PC-9 (cell line): ENCODE results near the gene NCBP1. TPM values are rescaled to one million over a fixed set of nuclear protein-coding genes. Genes with fewer than 3 reads are reported as not detected.

Source experiments
- BruUV-seq: library from RNA; stranded (reverse); fragments of 400-500 nt; replicated peaks from 2 replicates; lab custom pipeline; 2021; lab: Mats Ljungman, UMichigan
- CTCF ChIA-PET: fragments of 300-600 bp; sonication (Branson Sonifier 250); formaldehyde crosslinking; loops from one replicate; lab custom pipeline; 2022; ENCODE audit warnings: antibody characterized with exemption; lab: Charles Lee
- POLR2A ChIA-PET: fragments of 300-600 bp; sonication (Branson Sonifier 250); formaldehyde crosslinking; loops from one replicate; lab custom pipeline; 2022; ENCODE audit warnings: antibody characterized with exemption; ENCODE audit not compliant: unreplicated experiment; lab: Charles Lee
- DNase-seq, 2 experiments: peaks; one replicate each; pipeline versions ENCODE4 v3.0.0 to v3.0.0-alpha.2; 2015 to 2022; ENCODE audit warnings: mixed read lengths in 1 of 2
- H2AFZ ChIP-seq: fragments of 200-600 bp; sonication (generic); 2 replicates; pipeline ENCODE4 v1.8.1; 2017; ENCODE audit warnings: antibody characterized with exemption
- H3F3A ChIP-seq: fragments of 200-600 bp; sonication (generic); 2 replicates; pipeline ENCODE4 v1.8.1; 2017; ENCODE audit warnings: antibody characterized with exemption, mild to moderate bottlenecking, low read depth; ENCODE audit not compliant: insufficient read depth
- H3K27ac ChIP-seq: fragments of 200-600 bp; sonication (generic); 2 replicates; pipeline ENCODE4 v1.6.1; 2016; ENCODE audit warnings: mixed run types
- H3K27me3 ChIP-seq: fragments of 200-600 bp; sonication (generic); 2 replicates; pipeline ENCODE4 v1.6.1; 2016; ENCODE audit warnings: low read depth, mixed run types; ENCODE audit not compliant: insufficient read depth
- H3K36me3 ChIP-seq: fragments of 200-600 bp; sonication (generic); 2 replicates; pipeline ENCODE4 v1.6.1; 2016; ENCODE audit warnings: low read depth, mixed run types
- H3K4me1 ChIP-seq: fragments of 200-600 bp; sonication (generic); replicated peaks from 2 replicates; pipeline ENCODE4 v1.6.1; 2016; ENCODE audit warnings: mixed run types; ENCODE audit not compliant: insufficient read depth
- H3K4me2 ChIP-seq: fragments of 200-600 bp; sonication (generic); 2 replicates; pipeline ENCODE4 v1.6.1; 2017; ENCODE audit warnings: mixed run types
- H3K4me3 ChIP-seq: fragments of 200-600 bp; sonication (generic); 2 replicates; pipeline ENCODE4 v1.6.1; 2016; ENCODE audit warnings: mixed run types
- H3K79me2 ChIP-seq: fragments of 200-600 bp; sonication (generic); 2 replicates; pipeline ENCODE4 v1.6.1; 2017; ENCODE audit warnings: low read depth, mixed run types
- H3K9me2 ChIP-seq: fragments of 200-600 bp; sonication (generic); 2 replicates; pipeline ENCODE4 v1.8.1; 2017; ENCODE audit warnings: mild to moderate bottlenecking; ENCODE audit not compliant: insufficient read depth
- H3K9me3 ChIP-seq: fragments of 200-600 bp; sonication (generic); 2 replicates; pipeline ENCODE4 v1.8.1; 2016; ENCODE audit warnings: low read depth; ENCODE audit not compliant: insufficient read depth
- H4K20me1 ChIP-seq: fragments of 200-600 bp; sonication (generic); 2 replicates; pipeline ENCODE4 v1.8.1; 2017; ENCODE audit not compliant: insufficient read depth
- CTCF ChIP-seq: fragments of 200-600 bp; sonication (generic); conservative IDR thresholded peaks from 2 replicates; pipeline ENCODE4 v1.6.1; 2017; ENCODE audit warnings: mixed run types, antibody characterized with exemption, mild to moderate bottlenecking, moderate library complexity
- EZH2 ChIP-seq: fragments of 200-600 bp; sonication (generic); IDR thresholded peaks from 2 replicates; pipeline ENCODE4 v1.8.0; 2017; ENCODE audit warnings: antibody characterized with exemption, low read depth
- intact Hi-C: fragments of 100-400 bp; cut with micrococcal nuclease; formaldehyde crosslinking; loops from one replicate; pipeline ENCODE4 v1.10.0; 2022; ENCODE audit not compliant: unreplicated experiment
- total RNA-seq: library from RNA; stranded (reverse); gene quantifications from 2 replicates; pipeline ENCODE4 v1.2.3, GENCODE V29; 2021

NCBP1 gene
- total RNA-seq, 1 experiment from 2014 or later, result 40.2 TPM

- Histone ChIP-seq H3K4me3 (peak overlapping the region; percentile 46; the same call in 1 of the 2 replicates), H3K27me3 (no peaks in the 10 kb centered on the region), H3F3A (peaks cover 42% of the 10 kb centered on the region), H3K36me3 (no peaks in the 10 kb centered on the region), H3K9me2 (no peaks in the 10 kb centered on the region), H2AFZ (peak overlapping the region; percentile 79), H4K20me1 (no peaks in the 10 kb centered on the region), H3K79me2 (no peaks in the 10 kb centered on the region), H3K27ac (peak overlapping the region; percentile 91), H3K4me2 (peak overlapping the region; percentile 82), H3K4me1 (peaks cover 38% of the 10 kb centered on the region), H3K9me3 (no peaks in the 10 kb centered on the region)
- BruUV-seq, result TSS peak; percentile 87
- POLR2A ChIA-PET, result interaction anchor here (1.7 kb wide), 1 partner anchor 10 kb away, joined by 9 read pairs; no protein-coding TSS in a partner anchor
- intact Hi-C loops, result loop anchor here (10.0 kb wide), 1 partner anchor 350 kb away; the partner anchor contains the start of gene NANS
- DNase-seq, result no peak
- CTCF ChIA-PET, result no interaction called here
- no peak for TF ChIP-seq CTCF
- no peak for TF ChIP-seq EZH2
Observed at GRCh38 chr9:97704345-97704677, 70.7 kb downstream of the NCBP1 start.

- peaks cover 38% of the 10 kb centered on the region for H3K4me1 ChIP-seq
- H4K20me1 ChIP-seq, result no peaks in the 10 kb centered on the region
- H2AFZ ChIP-seq, result no peak overlapping the region
- H3K79me2 ChIP-seq, result no peaks in the 10 kb centered on the region
- DNase-seq, result no peak
- intact Hi-C loops, result loop anchor here (10.0 kb wide), 1 partner anchor 350 kb away; the partner anchor contains the start of gene NANS
- ChIA-PET CTCF (interaction anchor here (0.6 to 1.1 kb wide), 3 partner anchors 185 to 197 kb away, joined by 3 read pairs; no protein-coding TSS in a partner anchor), POLR2A (interaction anchor here (1.7 kb wide), 1 partner anchor 10 kb away, joined by 9 read pairs; no protein-coding TSS in a partner anchor)
- no peaks in the 10 kb centered on the region for H3K9me2 ChIP-seq
- TF ChIP-seq CTCF (no peak), EZH2 (no peak)
- no TSS peak for BruUV-seq
- H3K4me2 ChIP-seq, result peak overlapping the region; percentile 82
- peak overlapping the region; percentile 91 for H3K27ac ChIP-seq
- H3K9me3 ChIP-seq, result no peaks in the 10 kb centered on the region
- peaks cover 42% of the 10 kb centered on the region for H3F3A ChIP-seq
- peak overlapping the region; percentile 46; the same call in 1 of the 2 replicates for H3K4me3 ChIP-seq
- no peaks in the 10 kb centered on the region for H3K27me3 ChIP-seq
- H3K36me3 ChIP-seq, result no peaks in the 10 kb centered on the region
Observed at GRCh38 chr9:97704851-97705250, 71.2 kb downstream of the NCBP1 start.

- TF ChIP-seq CTCF (no peak), EZH2 (no peak)
- CTCF ChIA-PET, result interaction anchor here (0.6 to 1.1 kb wide), 3 partner anchors 185 to 196 kb away, joined by 3 read pairs; no protein-coding TSS in a partner anchor
Observed at GRCh38 chr9:97705354-97705950, 71.8 kb downstream of the NCBP1 start.

More at GRCh38 chr9:97705354-97705950, 71.8 kb downstream of the NCBP1 start:
- no peaks in the 10 kb centered on the region for H3K9me2 ChIP-seq
- no peaks in the 10 kb centered on the region for H3K9me3 ChIP-seq
- no peaks in the 10 kb centered on the region for H3K36me3 ChIP-seq
- no TSS peak for BruUV-seq
- no peak overlapping the region for H2AFZ ChIP-seq
- H3K4me1 ChIP-seq, result peaks cover 38% of the 10 kb centered on the region
- peak overlapping the region; percentile 91; the same call in 1 of the 2 replicates for H3K27ac ChIP-seq
- H4K20me1 ChIP-seq, result no peaks in the 10 kb centered on the region
- no peaks in the 10 kb centered on the region for H3K79me2 ChIP-seq
- no peak for DNase-seq
- peaks cover 42% of the 10 kb centered on the region for H3F3A ChIP-seq
- intact Hi-C loops, result loop anchor here (10.0 kb wide), 1 partner anchor 349 kb away; the partner anchor contains the start of gene NANS
- no peak overlapping the region for H3K4me3 ChIP-seq
- H3K27me3 ChIP-seq, result no peaks in the 10 kb centered on the region
- POLR2A ChIA-PET, result no interaction called here
- H3K4me2 ChIP-seq, result peak overlapping the region; percentile 82; the same call in 1 of the 2 replicates
